Measurements from ENCODE around the gene ONECUT1. TPM values are rescaled to one million over a fixed set of nuclear protein-coding genes. Genes with fewer than 3 reads are reported as not detected.
A peak's percentile ranks its signal among the peaks of the same experiment; 100 is the strongest.

Gene ONECUT1
- total RNA-seq, 2 donors from 2014 or later: not detected

DNA sequence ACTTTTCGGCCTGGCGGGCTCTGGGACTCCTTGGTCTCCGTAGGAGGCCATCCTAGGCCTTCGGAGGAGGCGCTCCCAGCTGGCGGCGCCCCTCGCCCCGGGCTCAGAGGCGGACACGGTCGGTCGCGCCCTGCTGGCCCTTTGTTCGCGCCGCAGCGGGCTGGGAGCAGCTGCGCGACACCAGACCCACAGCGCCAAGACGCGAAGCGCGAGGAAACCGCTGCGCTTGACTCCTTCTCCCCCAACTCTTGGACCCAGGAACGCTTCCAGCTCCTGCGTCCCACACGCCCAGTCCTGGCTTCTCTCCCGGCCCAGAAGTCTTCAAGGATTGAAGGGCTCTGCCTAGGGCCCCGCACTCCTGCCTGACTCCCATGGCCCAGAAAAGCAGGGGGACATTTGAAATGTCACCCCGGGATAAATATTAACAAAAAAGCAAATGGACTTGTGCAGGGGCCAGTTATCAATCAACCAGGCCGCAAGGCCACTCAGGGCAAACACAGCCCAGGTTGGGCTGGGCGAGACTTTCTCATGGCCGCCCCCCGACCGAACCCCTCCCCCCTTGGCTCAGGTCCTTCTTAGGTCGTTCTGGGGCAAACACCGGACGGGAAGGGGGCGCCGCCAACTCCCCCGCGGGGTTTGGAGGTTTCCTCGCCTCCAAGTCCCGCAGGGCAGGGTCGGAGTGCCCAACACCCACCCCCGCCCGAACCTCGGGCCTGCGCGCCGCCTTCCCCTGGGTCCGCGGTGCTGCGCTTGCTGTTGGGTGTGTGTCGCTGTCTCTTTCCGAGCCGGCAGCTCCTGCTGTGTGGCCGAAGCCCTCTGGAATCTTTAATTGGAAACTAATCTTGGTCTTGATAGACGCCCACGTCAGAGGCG lies 5.1 kb downstream of the ONECUT1 start:
- intact Hi-C loops (cut with DNase I, micrococcal nuclease): loop anchor here in 1 of 2 donors (5.0 kb wide), 1 partner anchor 412 kb away; no protein-coding TSS in a partner anchor
- ATAC-seq (no peak), DNase-seq (no peak)

DNA sequence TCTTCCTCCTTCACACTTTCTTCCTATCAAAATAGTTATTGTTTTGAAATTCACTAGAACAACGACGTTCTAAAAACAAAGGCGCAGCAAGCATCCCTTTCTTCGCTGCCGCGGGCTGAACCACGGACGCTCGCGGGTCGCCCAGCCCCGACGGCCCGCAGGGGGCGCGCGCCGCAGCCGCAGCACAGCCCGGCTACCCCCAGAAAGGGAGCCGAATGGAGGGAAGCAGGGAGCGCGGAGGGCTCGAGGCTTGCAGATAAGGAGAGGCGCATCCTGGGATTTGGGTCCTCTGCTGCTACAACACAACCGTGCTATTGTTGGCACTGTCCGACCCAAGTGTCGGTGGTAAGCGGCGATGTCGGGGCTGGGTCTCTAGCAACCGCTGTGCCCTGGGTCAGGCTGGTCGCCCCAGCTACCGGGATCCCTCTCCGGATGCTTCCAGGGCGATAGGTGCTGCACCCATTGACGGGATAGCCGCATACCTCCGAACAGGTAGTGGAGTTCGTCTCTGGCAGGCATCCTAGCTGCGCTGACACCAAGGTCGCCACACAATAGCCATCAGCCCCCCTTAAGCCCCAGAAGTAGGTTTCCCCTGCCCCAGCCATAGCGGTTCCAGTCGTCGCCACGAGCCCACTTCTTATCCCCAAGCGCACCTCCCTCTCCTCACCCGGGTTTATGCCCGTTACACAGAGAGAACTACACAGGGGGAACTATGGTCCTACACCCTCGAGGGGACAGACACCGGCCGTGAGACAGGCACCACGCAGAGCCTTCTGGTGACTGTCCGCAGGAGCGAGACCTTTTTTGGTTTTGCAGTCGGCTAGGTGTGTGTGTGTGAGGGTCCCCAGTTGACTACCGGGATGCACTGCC lies 6.0 kb downstream of the ONECUT1 start:
- intact Hi-C loops (cut with DNase I, micrococcal nuclease): loop anchor here in 1 of 2 donors (5.0 kb wide), 1 partner anchor 413 kb away; no protein-coding TSS in a partner anchor
- no peak for DNase-seq
- ATAC-seq: peak; percentile 53

- DNase-seq (no peak), ATAC-seq (no peak)
- intact Hi-C loops (cut with DNase I, micrococcal nuclease): loop anchor here in 1 of 2 donors (5.0 kb wide), 1 partner anchor 414 kb away; no protein-coding TSS in a partner anchor
Measured at GRCh38 chr15:52783191-52783829, 6.8 kb downstream of the ONECUT1 start.

GRCh38 chr15:52782514-52782913 lies 7.6 kb downstream of the ONECUT1 start:
- DNase-seq (no peak), ATAC-seq (no peak)
- intact Hi-C loops (cut with DNase I, micrococcal nuclease): loop anchor here in 1 of 2 donors (5.0 kb wide), 1 partner anchor 415 kb away; no protein-coding TSS in a partner anchor

DNA sequence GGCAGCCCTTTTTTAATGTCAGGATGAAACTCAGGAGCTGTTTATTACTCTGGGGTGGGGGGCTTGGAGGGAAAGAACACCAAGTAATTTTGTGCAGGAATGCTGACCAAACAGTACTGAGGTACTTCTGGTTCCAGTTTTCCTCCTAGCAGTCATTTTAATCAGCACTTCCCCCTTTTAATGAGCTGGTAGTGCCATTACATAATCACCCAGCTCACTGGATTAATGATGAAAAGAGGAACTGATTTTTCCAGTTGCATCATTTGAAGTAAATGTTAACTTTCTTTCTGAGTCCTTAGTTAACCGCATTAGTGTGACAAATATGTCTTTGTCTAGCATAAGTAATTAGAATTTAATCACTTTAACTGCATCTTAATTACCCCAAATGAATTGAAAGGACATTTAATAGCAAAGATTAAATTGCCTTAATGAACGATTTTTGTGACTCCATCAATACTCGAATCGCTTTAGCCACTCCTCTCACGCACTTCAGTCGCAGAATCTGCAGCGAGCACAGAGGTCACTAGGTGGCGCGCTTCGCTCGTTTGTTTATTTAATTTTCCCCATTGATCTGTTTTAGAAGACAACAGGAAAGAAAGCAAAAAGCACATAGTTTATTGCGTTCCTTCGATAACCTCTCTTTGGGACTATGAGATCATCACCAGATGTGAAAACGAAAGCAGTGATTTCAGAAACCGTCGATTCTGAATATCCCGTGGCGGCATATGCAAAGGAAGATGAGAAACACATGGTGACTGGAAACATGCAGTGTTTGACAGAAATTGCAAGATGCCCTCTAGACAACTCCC lies 9.8 kb downstream of the ONECUT1 start:
- ATAC-seq (peak; percentile 70), DNase-seq (peak in 1 of 2 donors; percentile 74)
- intact Hi-C loops (cut with DNase I, micrococcal nuclease): loop anchor here in 1 of 2 donors (5.0 kb wide), 1 partner anchor 417 kb away; no protein-coding TSS in a partner anchor

GRCh38 chr15:52778457-52778856 lies 11.7 kb downstream of the ONECUT1 start:
- no peak for DNase-seq
- ATAC-seq: no peak
- intact Hi-C loops (cut with DNase I, micrococcal nuclease): no loop called here

GRCh38 chr15:52772766-52773165 lies 17.4 kb downstream of the ONECUT1 start:
- no peak for ATAC-seq
- no peak for DNase-seq
- intact Hi-C loops (cut with DNase I, micrococcal nuclease): no loop called here

DNA sequence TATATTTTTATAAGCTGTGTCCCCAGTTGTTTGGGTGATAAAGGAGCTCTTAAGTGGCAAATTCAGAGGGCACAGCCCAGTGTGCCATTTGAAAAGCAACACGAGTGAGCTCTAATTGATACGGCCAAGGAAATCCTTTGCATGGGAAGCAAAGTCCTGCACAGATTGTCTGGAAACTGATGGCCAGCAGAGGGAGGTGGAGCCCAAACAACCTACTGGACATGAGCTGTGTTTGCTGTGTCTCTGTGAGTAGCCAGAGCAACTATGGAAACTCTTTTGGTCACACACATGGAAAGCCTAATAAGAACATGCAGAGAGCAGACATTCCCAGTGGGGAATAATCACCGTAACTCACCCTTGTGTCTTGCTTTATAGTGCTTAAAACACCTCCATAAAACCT lies 24.4 kb downstream of the ONECUT1 start:
- intact Hi-C loops (cut with DNase I, micrococcal nuclease): no loop called here
- no peak for ATAC-seq
- DNase-seq: no peak

DNA sequence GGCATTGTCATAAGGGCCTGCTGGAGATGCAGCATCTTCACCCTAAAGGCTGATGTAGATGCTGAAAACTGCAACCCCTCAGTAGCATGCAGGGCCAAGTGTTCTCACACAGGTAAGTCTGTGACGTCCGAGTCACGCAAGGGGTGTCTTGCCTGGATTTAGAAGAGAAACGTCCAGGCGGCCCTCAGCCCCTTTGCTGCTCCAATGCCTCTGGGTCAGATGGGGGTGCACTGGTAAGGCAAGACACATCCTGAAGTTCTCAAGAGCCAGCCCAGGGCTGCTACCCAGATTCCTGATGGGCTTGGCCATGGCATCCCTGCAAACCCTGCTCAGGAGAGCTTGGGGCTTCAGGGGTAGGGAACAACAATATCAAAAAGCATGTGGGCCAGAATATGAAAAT lies 25.4 kb downstream of the ONECUT1 start:
- intact Hi-C loops (cut with DNase I, micrococcal nuclease): no loop called here
- ATAC-seq (no peak), DNase-seq (no peak)

DNA sequence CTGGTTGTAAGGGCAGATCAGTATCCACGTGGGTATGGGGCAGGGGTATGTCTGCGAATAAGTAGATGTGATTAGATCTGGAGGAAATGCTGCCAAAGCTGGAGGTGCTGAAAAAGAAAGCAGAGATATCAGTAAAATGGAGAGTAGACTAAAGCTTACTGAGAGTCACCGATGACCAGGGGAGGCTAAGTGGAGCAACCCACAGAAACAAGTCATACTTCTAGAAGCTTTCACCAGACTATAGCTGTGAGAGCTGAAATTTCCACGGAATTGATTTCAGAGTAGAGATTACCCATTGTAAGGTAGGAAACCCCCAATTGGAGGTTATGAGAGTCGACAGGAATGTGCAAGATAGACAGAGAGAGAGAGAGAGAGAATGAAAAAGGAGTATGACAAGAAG lies 27.5 kb downstream of the ONECUT1 start:
- no peak for ATAC-seq
- intact Hi-C loops (cut with DNase I, micrococcal nuclease): no loop called here

DNA sequence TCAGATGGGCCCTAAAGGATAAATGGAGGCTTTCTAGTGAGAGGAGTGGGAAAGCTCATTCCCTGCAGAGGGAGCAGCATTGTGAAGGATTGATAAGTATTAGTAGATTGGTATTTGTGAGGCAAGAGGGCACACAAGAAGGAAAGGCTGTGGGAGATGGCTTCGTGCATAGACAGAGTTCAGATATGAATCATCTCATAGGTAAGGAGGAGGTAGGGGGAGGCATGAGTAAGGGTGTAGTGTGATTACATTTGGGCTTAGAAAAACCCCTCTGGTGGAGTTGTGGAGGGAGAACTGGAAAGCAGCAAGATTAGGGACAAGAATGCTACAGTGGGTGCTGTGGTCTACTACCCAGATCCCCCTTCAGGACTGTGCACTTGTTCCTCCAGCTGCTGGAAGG lies 29.6 kb downstream of the ONECUT1 start:
- ATAC-seq (no peak), DNase-seq (no peak)
- intact Hi-C loops (cut with DNase I, micrococcal nuclease): no loop called here

More for the DNA sequence above, 27.5 kb downstream of the ONECUT1 start:
- no peak for DNase-seq

DNA sequence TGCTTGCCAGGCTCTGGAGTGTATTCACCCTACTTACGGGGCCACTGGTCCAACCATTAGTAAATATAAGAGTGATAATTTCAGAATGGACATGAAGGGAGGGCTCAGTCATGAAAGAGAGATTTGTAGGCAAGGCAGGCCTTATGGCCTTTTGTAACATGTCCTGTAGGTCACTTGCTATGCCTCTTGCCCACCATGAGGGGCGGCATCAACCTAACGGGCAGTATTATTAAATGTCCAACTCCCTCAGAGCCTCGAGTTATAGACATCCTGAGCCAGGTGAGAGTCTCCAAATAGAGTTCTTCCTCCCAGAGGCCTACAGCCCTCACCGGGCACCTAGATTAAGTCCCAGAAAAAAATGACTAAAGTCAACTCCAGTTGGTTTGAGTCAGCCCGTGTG lies 30.2 kb downstream of the ONECUT1 start:
- no peak for ATAC-seq
- intact Hi-C loops (cut with DNase I, micrococcal nuclease): no loop called here

GRCh38 chr15:52757496-52757895 lies 32.6 kb downstream of the ONECUT1 start:
- DNase-seq: no peak
- no peak for ATAC-seq
- intact Hi-C loops (cut with DNase I, micrococcal nuclease): no loop called here

More for the DNA sequence above, 30.2 kb downstream of the ONECUT1 start:
- DNase-seq: no peak

- no peak for ATAC-seq
- DNase-seq: no peak
- intact Hi-C loops (cut with DNase I, micrococcal nuclease): no loop called here
Measured at GRCh38 chr15:52751522-52751921, 38.6 kb downstream of the ONECUT1 start.

DNA sequence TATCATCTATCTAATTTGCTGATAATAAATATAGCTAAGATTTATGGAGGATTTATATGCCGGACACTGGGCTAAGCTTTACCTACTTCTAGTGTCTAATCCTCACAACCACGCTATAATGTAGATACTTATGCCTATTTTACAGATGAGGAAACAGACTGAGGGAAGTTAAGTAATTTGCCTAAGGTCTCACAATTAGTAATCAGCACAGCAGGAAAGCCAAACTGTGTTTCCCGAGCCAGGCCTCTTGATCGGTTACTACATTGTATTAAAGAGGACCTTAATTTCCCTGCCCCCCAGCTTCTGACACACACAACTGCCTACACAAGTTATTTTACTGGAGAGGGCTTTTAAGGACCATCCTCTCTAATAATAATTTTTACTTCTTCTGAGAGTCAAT lies 40.9 kb downstream of the ONECUT1 start:
- intact Hi-C loops (cut with DNase I, micrococcal nuclease): no loop called here
- no peak for DNase-seq
- no peak for ATAC-seq

DNA sequence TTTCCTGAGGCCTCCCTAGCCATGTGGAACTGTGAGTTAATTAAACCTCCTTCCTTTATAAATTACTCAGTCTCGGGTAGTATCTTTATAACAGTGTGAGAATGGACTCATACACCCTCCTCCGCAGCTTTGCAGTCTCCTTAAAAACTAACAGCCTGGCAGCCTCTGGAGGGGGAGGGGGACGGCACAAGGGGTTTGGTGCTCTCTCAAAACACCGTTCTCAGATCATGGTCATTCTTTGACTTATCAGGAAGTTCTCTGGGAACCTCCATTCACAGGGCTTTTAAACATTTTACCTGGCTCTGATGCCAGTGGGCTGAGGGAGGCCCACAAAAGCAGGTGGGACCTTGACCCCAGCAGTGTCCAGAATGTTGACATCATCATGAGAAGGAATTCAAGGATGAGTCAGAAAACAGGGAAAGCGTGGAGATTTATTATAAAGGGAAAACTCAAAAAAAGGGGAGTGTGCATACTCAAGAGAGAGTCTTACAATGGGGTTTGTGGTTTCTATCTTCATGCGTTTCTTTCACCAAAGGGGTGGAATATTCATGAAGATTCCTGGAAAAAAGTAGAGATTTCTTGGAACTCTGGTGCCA lies 43.9 kb downstream of the ONECUT1 start:
- intact Hi-C loops (cut with DNase I, micrococcal nuclease): no loop called here
- ATAC-seq (no peak), DNase-seq (no peak)

DNA sequence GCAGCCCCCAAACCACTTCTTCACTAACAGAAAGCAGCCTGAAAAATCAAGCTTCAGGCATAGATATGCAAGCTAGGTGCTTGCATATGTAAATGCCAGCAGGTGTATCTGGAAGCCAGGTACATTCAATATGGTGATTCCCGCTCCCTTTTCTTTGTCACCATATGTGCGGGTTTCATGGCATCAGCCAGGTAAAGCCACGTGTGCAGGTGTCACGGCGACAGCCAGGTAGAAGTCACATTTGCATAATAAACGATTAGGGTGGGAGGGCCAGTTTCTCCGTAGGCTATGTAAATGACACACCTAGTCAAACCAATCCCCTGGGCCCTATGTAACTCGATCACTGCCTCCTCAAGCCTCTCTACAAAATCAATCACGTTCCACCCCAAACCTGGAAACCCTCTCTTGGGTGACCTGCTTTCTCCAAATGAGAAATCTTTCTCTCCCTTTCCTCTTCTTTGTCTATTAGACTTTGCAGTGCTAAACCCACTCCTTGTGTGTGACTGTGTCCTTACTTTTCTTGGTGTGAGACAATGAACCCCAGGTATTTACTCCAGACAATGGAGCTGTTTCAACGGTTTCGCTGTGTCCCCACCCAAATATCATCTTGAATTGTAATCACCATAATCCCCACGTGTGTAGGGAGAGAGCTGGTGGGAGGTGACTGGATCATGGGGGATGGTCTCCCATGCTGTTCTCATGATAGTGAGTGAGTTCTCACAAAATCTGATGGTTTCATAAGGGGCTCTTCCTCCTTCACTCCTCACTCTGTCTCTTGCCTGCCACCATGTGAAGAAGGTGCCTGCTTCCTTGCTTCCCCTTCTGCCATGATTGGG lies 44.6 kb downstream of the ONECUT1 start:
- ATAC-seq: no peak
- DNase-seq: no peak

More for the DNA sequence above, 44.6 kb downstream of the ONECUT1 start:
- intact Hi-C loops (cut with DNase I, micrococcal nuclease): no loop called here

Data from left colon (tissue), 2 donors.